ENCODE results near the gene TOGARAM2.

DNA sequence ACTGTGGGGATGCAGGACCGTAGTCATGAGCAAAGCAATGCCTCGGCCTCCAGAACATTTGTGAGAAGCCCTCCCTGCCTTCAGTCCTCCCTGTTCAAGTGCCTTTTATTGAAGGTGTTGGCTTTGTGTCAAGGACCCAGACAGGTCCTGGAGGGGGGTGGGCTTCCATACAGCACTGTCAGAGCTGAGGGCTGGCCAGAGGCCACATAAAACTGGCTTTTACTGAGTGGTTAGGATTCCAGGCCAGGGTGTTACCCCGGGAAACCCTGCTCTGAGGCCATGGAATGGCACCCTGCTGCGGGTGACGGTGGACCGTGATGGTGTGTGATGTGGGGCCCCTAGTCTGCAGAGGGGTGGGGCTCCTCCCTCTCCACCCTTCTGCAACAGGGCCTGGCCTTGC lies 41.6 kb downstream of the TOGARAM2 start:
- TF ChIP-seq CTCF (conservative IDR thresholded peaks at IDR 0.05; ENCODE audit: low read length) (no peak), EZH2phosphoT487 (IDR thresholded peaks at IDR 0.05; ENCODE audit: borderline replicate concordance, low read depth, low read length) (no peak)

Data from OCI-LY7 (cell line).